ENCODE measurements around the gene MYO18B.

The MYO18B gene

DNA sequence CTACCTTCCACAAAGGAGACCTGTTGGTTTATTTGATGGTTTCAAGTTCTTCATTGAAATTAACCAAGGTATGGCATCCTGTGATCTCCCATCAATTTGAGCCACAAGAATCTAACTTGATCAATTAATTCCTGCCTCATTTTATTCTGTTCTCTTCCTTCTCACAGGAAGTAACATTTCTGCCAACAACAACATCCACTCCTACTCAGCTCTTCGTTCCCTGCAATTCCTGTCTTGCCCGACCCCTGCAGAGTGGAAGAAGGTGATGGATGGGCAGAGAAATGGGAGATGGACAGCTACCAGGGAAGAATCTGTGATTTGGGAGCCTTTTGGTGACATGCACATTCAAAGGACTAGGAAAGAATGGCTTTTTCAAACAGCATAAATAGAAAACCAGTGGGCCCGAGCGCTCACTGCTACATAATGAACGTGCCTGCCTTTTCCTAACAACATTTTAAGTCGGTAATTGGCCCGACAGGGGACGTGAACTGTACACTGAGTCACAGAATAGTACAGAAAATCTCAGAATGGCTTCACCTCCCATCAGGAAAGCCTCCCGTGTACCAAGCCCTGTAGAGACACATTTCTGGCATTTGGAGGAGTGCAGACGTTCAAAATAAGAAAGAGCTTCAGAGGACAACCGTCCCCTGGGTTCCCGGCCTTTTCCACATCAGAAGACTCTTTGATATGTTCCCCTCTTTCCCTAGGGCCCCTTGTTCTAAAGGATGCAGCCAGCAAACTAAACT, 314.6 kb downstream of the MYO18B start:
- no peak for DNase-seq

DNA sequence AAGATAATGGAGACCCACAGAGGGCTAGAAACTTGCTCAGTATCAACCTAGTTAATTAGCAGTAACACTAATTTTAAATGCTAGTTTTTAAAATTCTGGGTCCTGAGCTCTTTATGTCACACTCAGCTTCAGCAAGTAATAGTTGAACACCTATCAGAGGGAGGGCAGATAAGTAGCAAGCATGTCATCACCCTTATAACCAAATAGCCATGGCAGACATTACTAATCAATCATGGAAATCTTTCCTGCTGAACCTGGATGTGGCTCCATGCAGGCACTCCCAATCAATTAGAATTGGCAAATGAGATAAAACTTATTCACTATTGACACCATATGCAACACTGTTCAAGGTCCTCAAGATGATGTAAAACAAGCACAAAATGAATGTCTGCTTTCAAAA, 315.7 kb downstream of the MYO18B start:
- DNase-seq = no peak

- DNase-seq = no peak
Measured at GRCh38 chr22:26064048-26064447, 322.1 kb downstream of the MYO18B start.

DNA sequence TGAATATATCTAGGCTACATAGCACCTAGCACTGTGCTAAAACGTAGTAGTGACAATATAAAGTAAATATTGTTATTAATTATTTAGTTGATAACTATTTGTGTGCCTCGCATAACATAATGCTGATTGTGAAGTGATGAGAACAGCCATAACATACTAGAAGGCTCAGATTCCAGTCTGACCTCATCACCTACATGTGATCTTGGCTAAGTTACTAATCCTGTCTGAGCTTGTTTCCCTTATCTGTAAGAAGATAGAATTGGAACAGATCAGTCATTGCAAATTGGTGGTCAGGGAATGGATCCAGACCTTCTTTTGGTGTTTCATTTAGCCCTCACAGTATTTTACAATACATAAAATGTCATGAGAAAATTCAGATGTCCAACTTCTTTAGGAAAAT, 323.9 kb downstream of the MYO18B start:
- DNase-seq = no peak

DNA sequence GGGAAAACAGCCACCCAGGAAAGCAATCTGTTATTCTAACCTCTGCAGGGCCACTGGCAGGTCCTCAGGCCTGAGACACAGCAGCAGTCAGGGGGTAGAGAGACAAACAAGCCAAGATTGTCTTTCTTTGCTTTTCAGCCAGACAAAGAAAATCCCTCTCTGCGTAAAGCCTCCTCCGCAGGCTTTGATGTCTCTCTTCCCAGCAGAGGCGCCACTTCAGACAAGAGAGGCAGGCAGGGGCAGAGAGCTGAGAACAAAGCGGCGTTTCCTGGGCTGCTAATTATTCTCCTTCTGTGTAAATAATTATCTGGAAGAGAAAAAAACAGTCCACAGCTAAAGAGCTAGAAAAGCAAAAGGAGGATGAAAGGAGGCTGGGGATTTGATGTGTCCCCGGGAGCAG, 324.5 kb downstream of the MYO18B start:
- no peak for DNase-seq

DNA sequence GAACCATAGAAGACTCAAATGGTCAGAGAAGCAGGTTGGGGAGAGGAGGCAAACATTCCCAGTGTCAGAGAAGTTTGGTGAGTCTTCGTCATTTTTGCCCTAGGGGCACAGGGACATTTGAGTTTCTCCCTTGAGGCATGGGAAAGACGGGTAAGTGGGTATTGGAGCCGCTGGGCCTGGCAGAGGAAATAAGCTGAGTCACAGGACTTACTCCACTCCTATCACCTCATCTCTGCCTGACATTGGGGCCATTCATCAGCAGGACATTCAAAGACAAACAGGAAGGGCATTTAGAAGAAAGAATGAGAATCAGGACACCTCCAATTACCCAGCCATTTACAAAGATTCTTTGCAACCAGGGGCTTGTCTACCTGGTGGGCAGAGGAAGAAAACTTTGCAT, 326.6 kb downstream of the MYO18B start:
- DNase-seq = no peak

DNA sequence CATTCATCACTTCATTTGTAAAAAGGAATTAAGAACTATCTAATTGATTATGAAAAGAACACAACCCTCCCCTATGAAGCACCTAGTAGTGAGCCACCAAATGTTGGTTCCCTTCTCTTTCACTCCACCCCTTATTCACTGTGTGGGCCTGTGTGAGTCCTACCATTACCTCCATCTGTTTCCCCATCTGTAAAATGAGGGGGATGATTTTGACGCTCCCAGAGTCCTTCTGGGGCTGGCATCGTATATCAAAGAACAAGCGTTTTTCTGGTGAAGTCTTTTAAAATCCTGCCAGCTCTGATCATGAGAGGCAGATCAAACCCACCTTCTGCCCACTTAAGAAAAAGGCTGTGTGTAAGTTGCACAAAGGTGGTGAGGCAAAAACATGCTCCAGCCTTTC, 330.6 kb downstream of the MYO18B start:
- no peak for DNase-seq

- DNase-seq = no peak
Measured at GRCh38 chr22:26075251-26075650, 333.3 kb downstream of the MYO18B start.

GRCh38 chr22:26079009-26079408, 337.0 kb downstream of the MYO18B start:
- no peak for DNase-seq

Data from stimulated activated CD8-positive, alpha-beta memory T cell treated with anti-CD3 and anti-CD28 coated beads, Interleukin-4, amount 100 ng/mL, for 48 hours (primary cell).